Transverse colon (tissue), 4 donors: ENCODE data around the gene AHDC1. TPM values are rescaled to one million over a fixed set of nuclear protein-coding genes. Genes with fewer than 3 reads are reported as not detected.

Experiments used
- DNase-seq: peaks from one replicate; pipeline ENCODE4 v3.0.0-alpha.2; 2019
- H3K27ac ChIP-seq, 4 donors: fragments of 200-600 bp; sonication (generic); 2 replicates each; pipeline ENCODE4 v1.5.1; 2016 to 2018; ENCODE audit warnings: inconsistent platforms in 4 of 4
- H3K27me3 ChIP-seq: fragments of 200-600 bp; sonication (generic); 2 replicates; pipeline ENCODE4 v1.5.1; 2017; ENCODE audit warnings: inconsistent platforms
- H3K36me3 ChIP-seq, 4 donors: fragments of 200-600 bp; sonication (generic); 2 replicates each; pipeline ENCODE4 v1.5.1; 2017 to 2019; ENCODE audit warnings: inconsistent platforms in 4 of 4
- H3K4me1 ChIP-seq, 4 donors: fragments of 200-600 bp; sonication (generic); 2 replicates each; pipeline ENCODE4 v1.5.1; 2017 to 2020; ENCODE audit warnings: inconsistent platforms in 4 of 4
- H3K4me3 ChIP-seq, 4 donors: fragments of 200-600 bp; sonication (generic); 1 replicate in 1 of 4; 2 replicates in 3 of 4; pipeline versions ENCODE4 v1.5.1 to v1.6.1; 2017 to 2019; ENCODE audit warnings: inconsistent platforms in 4 of 4
- H3K9me3 ChIP-seq, 2 donors: fragments of 200-600 bp; sonication (generic); 2 replicates each; pipeline ENCODE4 v1.5.1; 2017 to 2019; ENCODE audit warnings: inconsistent platforms in 2 of 2
- EP300 ChIP-seq: sonication (generic); formaldehyde crosslinking; IDR thresholded peaks from one replicate; pipeline ENCODE4 v1.6.1; 2017; ENCODE audit warnings: antibody characterized with exemption, low read depth
- POLR2A ChIP-seq: fragments of 450-650 bp; IDR thresholded peaks from one replicate; pipeline ENCODE4 v1.6.1; 2016; ENCODE audit warnings: antibody characterized with exemption, mild to moderate bottlenecking, moderate library complexity
- POLR2AphosphoS5 ChIP-seq, 3 donors: sonication (generic); formaldehyde crosslinking; IDR thresholded peaks; one replicate each; pipeline ENCODE4 v1.6.1; 2016; ENCODE audit warnings: antibody characterized with exemption in 3 of 3
- WGBS, 2 donors: methylation state at CpG; one replicate each; pipeline ENCODE4 v1.1.5; 2018; ENCODE audit warnings: low coverage in 1 of 2; 5-methylcytosine and 5-hydroxymethylcytosine counted together
- in situ Hi-C, 4 donors: fragments of 200-750 bp; cut with MboI; loops; one replicate each; pipeline versions ENCODE4 v1.15.0 to v1.15.1; 2017; ENCODE audit warnings: low sequenced_read_pairs in 3 of 4, low pct_ligation_motif_present in 1 of 4, low pct_unique_long_range_greater_than_20kb in 1 of 4
- intact Hi-C: fragments of 100-400 bp; cut with DNase I; formaldehyde crosslinking; loops from one replicate; pipeline ENCODE4 v1.15.1; 2023; ENCODE audit warnings: low total_unique reads
- total RNA-seq, 4 donors: library from RNA; depleted of rRNA; stranded (reverse); fragments of >200 nt; gene quantifications; one replicate each; pipeline ENCODE4 v1.1.0, GENCODE V29; 2016
- TF ChIP-seq, protein P1 (sequence below), 5 experiments: fragments of 200-600 bp in 3 of 5; fragments of 450-650 bp in 2 of 5; sonication (generic) in 3 of 5; IDR thresholded peaks; 1 replicate in 2 of 5; 2 replicates in 3 of 5; pipeline ENCODE4 v1.5.1; 2016 to 2017; ENCODE audit warnings: antibody characterized with exemption in 5 of 5, inconsistent platforms in 3 of 5, mild to moderate bottlenecking in 2 of 5, moderate library complexity in 1 of 5

Gene AHDC1
- total RNA-seq, 4 donors from 2014 or later = 11.7 to 34.4 (median 21.3) TPM

DNA sequence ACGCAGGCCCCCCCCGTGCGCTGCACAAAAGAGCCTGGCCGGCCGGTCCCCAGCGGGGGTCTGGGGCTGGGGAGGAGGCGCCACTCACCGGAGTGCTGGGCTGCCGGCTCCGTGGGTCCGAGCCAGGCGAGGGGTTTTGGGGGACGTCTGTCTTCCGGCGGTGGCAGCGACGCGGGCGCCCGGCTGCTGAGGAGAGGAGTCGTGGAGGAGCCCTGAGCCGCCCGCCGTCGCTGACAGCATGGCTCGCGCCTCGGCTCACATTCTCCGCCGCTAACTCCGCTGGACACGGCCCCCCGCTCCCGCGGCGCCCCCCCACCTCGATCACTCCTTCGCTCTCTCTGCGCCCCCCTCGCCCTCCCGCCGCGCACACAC is 649 bp downstream of the AHDC1 start:
- WGBS, 2 donors = 2% methylated on average over 30 of the region's 43 CpGs; no CpG with 5 or more reads in 1 of the 2 donors
- peak overlapping the region; percentile 87 to 97 (median 96) for H3K27ac ChIP-seq
- peak overlapping the region; percentile 75 to 96 (median 90) for H3K4me3 ChIP-seq
- intact Hi-C loops = loop anchor here (2.0 to 10.0 kb wide), 2 partner anchors 44 to 278 kb away; partner anchors contain the start of gene TMEM222
- H3K36me3 ChIP-seq = no peaks in the 10 kb centered on the region
- H3K4me1 ChIP-seq = peaks cover 28 to 56% (median 47%) of the 10 kb centered on the region in 4 donors
- in situ Hi-C loops = loop anchor here (10.0 kb wide), 4 partner anchors 48 to 208 kb away; partner anchors contain the start of gene GPR3 (in 1 of the 4)
- no peaks in the 10 kb centered on the region for H3K9me3 ChIP-seq
- H3K27me3 ChIP-seq = no peaks in the 10 kb centered on the region
- TF ChIP-seq, protein P1, sequence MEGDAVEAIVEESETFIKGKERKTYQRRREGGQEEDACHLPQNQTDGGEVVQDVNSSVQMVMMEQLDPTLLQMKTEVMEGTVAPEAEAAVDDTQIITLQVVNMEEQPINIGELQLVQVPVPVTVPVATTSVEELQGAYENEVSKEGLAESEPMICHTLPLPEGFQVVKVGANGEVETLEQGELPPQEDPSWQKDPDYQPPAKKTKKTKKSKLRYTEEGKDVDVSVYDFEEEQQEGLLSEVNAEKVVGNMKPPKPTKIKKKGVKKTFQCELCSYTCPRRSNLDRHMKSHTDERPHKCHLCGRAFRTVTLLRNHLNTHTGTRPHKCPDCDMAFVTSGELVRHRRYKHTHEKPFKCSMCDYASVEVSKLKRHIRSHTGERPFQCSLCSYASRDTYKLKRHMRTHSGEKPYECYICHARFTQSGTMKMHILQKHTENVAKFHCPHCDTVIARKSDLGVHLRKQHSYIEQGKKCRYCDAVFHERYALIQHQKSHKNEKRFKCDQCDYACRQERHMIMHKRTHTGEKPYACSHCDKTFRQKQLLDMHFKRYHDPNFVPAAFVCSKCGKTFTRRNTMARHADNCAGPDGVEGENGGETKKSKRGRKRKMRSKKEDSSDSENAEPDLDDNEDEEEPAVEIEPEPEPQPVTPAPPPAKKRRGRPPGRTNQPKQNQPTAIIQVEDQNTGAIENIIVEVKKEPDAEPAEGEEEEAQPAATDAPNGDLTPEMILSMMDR (IDR thresholded peaks at IDR 0.05) = no peak
- TF ChIP-seq POLR2AphosphoS5 (IDR thresholded peaks at IDR 0.05) (no peak), EP300 (no peak), POLR2A (no peak)
- peak; percentile 47 for DNase-seq

- peak; percentile 72 for DNase-seq
- WGBS, 2 donors = 0 to 2% methylated on average over 1 to 35 of the region's 54 CpGs
- Histone ChIP-seq H3K4me3 (peak overlapping the region; percentile 75 to 96 (median 90)), H3K36me3 (no peaks in the 10 kb centered on the region), H3K27ac (peak overlapping the region; percentile 87 to 97 (median 96)), H3K27me3 (no peaks in the 10 kb centered on the region), H3K9me3 (no peaks in the 10 kb centered on the region), H3K4me1 (peaks cover 34 to 62% (median 53%) of the 10 kb centered on the region in 4 donors)
- intact Hi-C loops = loop anchor here (2.0 to 10.0 kb wide), 2 partner anchors 44 to 278 kb away; partner anchors contain the start of gene TMEM222
- in situ Hi-C loops = loop anchor here (10.0 kb wide), 4 partner anchors 48 to 208 kb away; partner anchors contain the start of gene GPR3 (in 1 of the 4)
- TF ChIP-seq EP300 (no peak), POLR2AphosphoS5 (IDR thresholded peaks at IDR 0.05) (peak in 2 of 3 donors; percentile 28 to 39)
- TF ChIP-seq, protein P1 (IDR thresholded peaks at IDR 0.05) = no peak
These were observed 1.3 kb downstream of the AHDC1 start for GRCh38 chr1:27602462-27603308.

- Histone ChIP-seq H3K4me3 (peak overlapping the region; percentile 75 to 96 (median 90)), H3K27ac (peak overlapping the region; percentile 87 to 97 (median 96)), H3K9me3 (no peaks in the 10 kb centered on the region), H3K36me3 (no peaks in the 10 kb centered on the region), H3K4me1 (peaks cover 35 to 70% (median 56%) of the 10 kb centered on the region in 4 donors), H3K27me3 (no peaks in the 10 kb centered on the region)
- DNase-seq = peak; percentile 53
- WGBS, 2 donors = 33% methylated on average over 8 of the region's 23 CpGs; no CpG with 5 or more reads in 1 of the 2 donors
- TF ChIP-seq POLR2A = no peak
- no peak for TF ChIP-seq EP300
- TF ChIP-seq, protein P1 (IDR thresholded peaks at IDR 0.05) = peak in 1 of 5 experiments; percentile 22
- in situ Hi-C loops (loop anchor here (10.0 kb wide), 4 partner anchors 47 to 207 kb away; partner anchors contain the start of gene GPR3 (in 1 of the 4)), intact Hi-C loops (loop anchor here (2.0 to 10.0 kb wide), 2 partner anchors 43 to 277 kb away; partner anchors contain the start of gene TMEM222)
These were observed 2.0 kb downstream of the AHDC1 start for GRCh38 chr1:27601771-27602461.
